Loucy (cell line): ENCODE data around the gene TRAF3IP3.

ENCODE experiments used
- CTCF ChIP-seq: fragments of 200-600 bp; sonication (generic); conservative IDR thresholded peaks from 2 replicates; pipeline ENCODE4 v1.5.1; 2014; ENCODE audit warnings: mild to moderate bottlenecking, antibody characterized with exemption, low read length
- EZH2phosphoT487 ChIP-seq: fragments of 200-600 bp; IDR thresholded peaks from 2 replicates; pipeline ENCODE4 v1.6.1; 2018; ENCODE audit warnings: antibody characterized with exemption, mild to moderate bottlenecking, moderate library complexity, borderline replicate concordance

GRCh38 chr1:209777587-209777986, 21.7 kb downstream of the TRAF3IP3 start:
- TF ChIP-seq CTCF (no peak), EZH2phosphoT487 (no peak)
